ENCODE data around the gene MPDZ.
A peak's percentile ranks its signal among the peaks of the same experiment; 100 is the strongest.

The MPDZ gene

DNA sequence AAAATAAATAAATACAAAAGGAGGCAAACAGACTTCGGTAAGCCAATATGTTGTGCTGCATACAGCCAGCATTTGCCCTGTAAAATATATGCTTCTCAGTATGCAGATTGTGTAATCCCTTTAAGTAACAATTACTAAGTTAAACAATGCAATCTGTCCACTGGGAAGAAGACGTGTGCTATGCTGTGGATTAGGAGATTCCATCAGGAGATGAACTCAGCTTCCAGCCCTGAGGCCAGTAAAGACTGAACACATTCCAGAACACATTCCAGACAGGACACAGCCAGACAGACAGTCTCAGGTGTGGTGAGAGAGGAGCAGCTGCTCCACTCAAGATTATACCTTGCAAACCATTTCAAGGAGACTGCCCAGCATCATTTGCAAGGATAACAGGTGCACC lies 97.8 kb downstream of the MPDZ start:
- peak; percentile 72 for DNase-seq (ENCODE audit: low spot score)
- H3K9me3 ChIP-seq (ENCODE audit: severe bottlenecking), result no peaks in the 10 kb centered on the region
- H3K4me1 ChIP-seq (ENCODE audit: insufficient read depth, poor library complexity, severe bottlenecking), result peaks cover 17% of the 10 kb centered on the region
- ATAC-seq (ENCODE audit: low read depth), result peak; percentile 100
- peaks cover 11% of the 10 kb centered on the region for H3K36me3 ChIP-seq (ENCODE audit: low read depth)
- H3K4me3 ChIP-seq (ENCODE audit: severe bottlenecking), result no peak overlapping the region
- no peak for TF ChIP-seq CTCF (IDR thresholded peaks at IDR 0.05; ENCODE audit: poor library complexity, severe bottlenecking)
- H3K27ac ChIP-seq (ENCODE audit: poor library complexity, severe bottlenecking), result peak overlapping the region; percentile 45
- no peaks in the 10 kb centered on the region for H3K27me3 ChIP-seq (ENCODE audit: insufficient read depth, poor library complexity, severe bottlenecking)

DNA sequence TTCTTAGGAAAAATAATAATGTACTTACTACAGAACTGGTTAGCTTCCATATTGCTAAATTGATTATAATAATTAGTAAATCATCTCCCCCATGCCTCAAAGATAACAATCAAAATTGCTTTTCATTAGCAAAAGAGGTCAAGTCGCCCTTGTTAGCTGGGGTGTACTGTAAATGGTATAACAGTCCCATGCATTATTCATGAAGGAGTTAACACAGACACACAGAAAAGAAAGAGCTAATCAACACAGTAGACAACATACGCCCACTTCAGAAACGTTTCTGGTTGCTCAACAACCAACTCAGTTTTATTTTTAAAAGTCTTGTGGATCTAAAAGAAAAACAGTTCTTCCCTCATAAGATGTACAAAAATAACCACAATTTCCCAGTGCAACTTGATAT lies 100.2 kb downstream of the MPDZ start:
- Histone ChIP-seq H3K27me3 (ENCODE audit: insufficient read depth, poor library complexity, severe bottlenecking) (no peaks in the 10 kb centered on the region), H3K27ac (ENCODE audit: poor library complexity, severe bottlenecking) (no peak overlapping the region), H3K4me1 (ENCODE audit: insufficient read depth, poor library complexity, severe bottlenecking) (peaks cover 17% of the 10 kb centered on the region), H3K4me3 (ENCODE audit: severe bottlenecking) (no peak overlapping the region), H3K9me3 (ENCODE audit: severe bottlenecking) (no peaks in the 10 kb centered on the region), H3K36me3 (ENCODE audit: low read depth) (peaks cover 11% of the 10 kb centered on the region)
- TF ChIP-seq CTCF (IDR thresholded peaks at IDR 0.05; ENCODE audit: poor library complexity, severe bottlenecking), result no peak
- DNase-seq (ENCODE audit: low spot score) (no peak), ATAC-seq (ENCODE audit: low read depth) (no peak)

GRCh38 chr9:13175732-13176131 lies 103.8 kb downstream of the MPDZ start:
- DNase-seq (ENCODE audit: low spot score), result no peak
- Histone ChIP-seq H3K4me1 (ENCODE audit: insufficient read depth, poor library complexity, severe bottlenecking) (peaks cover under 1% of the 10 kb centered on the region), H3K36me3 (ENCODE audit: low read depth) (no peaks in the 10 kb centered on the region; the same call in none of the 2 replicates), H3K4me3 (ENCODE audit: severe bottlenecking) (no peak overlapping the region), H3K9me3 (ENCODE audit: severe bottlenecking) (no peaks in the 10 kb centered on the region), H3K27me3 (ENCODE audit: insufficient read depth, poor library complexity, severe bottlenecking) (no peaks in the 10 kb centered on the region), H3K27ac (ENCODE audit: poor library complexity, severe bottlenecking) (no peak overlapping the region)
- no peak for TF ChIP-seq CTCF (IDR thresholded peaks at IDR 0.05; ENCODE audit: poor library complexity, severe bottlenecking)
- ATAC-seq (ENCODE audit: low read depth), result no peak

DNA sequence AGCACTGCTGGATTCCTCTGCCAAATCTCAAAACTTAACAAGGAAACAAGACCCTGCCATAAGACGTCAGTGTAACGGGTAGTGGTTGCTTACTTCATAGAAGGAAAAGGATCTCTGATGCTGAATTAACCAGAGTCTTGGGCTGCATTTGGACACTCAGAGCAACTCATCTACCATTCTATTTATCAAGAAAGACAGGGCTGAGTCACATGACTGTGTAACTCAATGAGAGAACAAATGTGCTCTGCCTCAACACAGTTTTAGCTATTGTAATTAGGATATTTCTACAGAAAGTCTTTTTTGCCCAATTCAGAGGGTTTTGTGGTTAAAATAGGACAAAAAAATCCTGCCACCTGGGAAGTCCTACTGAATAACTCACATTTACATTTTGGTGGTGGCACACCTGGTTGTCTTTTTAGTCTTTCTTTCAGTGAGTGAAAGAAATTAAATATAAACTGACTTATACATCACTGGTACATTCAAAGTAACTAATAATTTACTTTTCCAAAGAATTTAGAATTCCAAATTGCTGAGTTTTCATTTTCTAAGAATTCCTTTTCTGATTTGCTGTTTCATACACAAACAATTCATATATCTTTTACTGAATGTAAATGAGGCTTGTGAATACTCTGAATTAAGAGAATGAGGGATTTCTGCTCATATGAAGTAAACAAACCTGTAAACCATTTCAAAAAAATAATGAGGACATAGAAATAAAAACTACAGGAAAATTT lies 104.4 kb downstream of the MPDZ start:
- ATAC-seq (ENCODE audit: low read depth), result no peak
- no peak overlapping the region for H3K27ac ChIP-seq (ENCODE audit: poor library complexity, severe bottlenecking)

More for the DNA sequence above, 104.4 kb downstream of the MPDZ start:
- no peak for TF ChIP-seq CTCF (IDR thresholded peaks at IDR 0.05; ENCODE audit: poor library complexity, severe bottlenecking)
- H3K4me1 ChIP-seq (ENCODE audit: insufficient read depth, poor library complexity, severe bottlenecking), result no peaks in the 10 kb centered on the region
- no peaks in the 10 kb centered on the region for H3K27me3 ChIP-seq (ENCODE audit: insufficient read depth, poor library complexity, severe bottlenecking)
- no peak for DNase-seq (ENCODE audit: low spot score)
- H3K36me3 ChIP-seq (ENCODE audit: low read depth), result no peaks in the 10 kb centered on the region; the same call in 1 of the 2 replicates
- no peaks in the 10 kb centered on the region for H3K9me3 ChIP-seq (ENCODE audit: severe bottlenecking)
- H3K4me3 ChIP-seq (ENCODE audit: severe bottlenecking), result no peak overlapping the region

All from RWPE2 (cell line).